Hepatic stellate cell (primary cell): ENCODE measurements around the gene NUDT7.

Experiments
- DNase-seq: peaks from one replicate; pipeline ENCODE4 v3.0.0; 2011; ENCODE audit warnings: low spot score

Gene NUDT7

DNA sequence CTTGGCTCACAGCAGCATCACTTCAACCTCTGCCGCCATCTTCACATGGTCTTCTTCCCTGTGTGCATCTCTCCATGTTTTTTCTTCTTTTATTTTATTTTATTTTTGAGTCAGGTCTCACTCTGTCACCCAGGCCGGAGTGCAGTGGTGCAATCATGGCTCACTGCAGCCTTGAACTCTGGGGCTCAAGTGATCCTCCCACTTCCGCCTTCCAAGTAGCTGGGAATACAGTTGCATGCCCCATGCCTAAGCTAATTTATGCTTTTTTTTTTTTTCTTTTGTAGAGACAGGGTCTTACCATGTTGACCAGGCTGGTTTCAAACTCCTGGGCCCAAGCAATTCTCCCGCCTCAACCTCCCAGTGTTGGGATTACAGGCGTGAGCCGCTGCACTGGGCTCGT lies 1.9 kb downstream of the NUDT7 start:
- no peak for DNase-seq

GRCh38 chr16:77729951-77730350 lies 7.6 kb downstream of the NUDT7 start:
- DNase-seq: no peak

- no peak for DNase-seq
Observed at GRCh38 chr16:77732241-77732946, 10.1 kb downstream of the NUDT7 start.

- no peak for DNase-seq
Observed at GRCh38 chr16:77736879-77737278, 14.6 kb downstream of the NUDT7 start.

- no peak for DNase-seq
Observed at GRCh38 chr16:77738706-77739558, 16.6 kb downstream of the NUDT7 start.

GRCh38 chr16:77739559-77739892 lies 17.2 kb downstream of the NUDT7 start:
- DNase-seq: no peak

- DNase-seq: no peak
Observed at GRCh38 chr16:77744141-77744540, 21.8 kb downstream of the NUDT7 start.

- DNase-seq: no peak
Observed at GRCh38 chr16:77745972-77746371, 23.7 kb downstream of the NUDT7 start.

- DNase-seq: no peak
Observed at GRCh38 chr16:77748421-77749005, 26.2 kb downstream of the NUDT7 start.

DNA sequence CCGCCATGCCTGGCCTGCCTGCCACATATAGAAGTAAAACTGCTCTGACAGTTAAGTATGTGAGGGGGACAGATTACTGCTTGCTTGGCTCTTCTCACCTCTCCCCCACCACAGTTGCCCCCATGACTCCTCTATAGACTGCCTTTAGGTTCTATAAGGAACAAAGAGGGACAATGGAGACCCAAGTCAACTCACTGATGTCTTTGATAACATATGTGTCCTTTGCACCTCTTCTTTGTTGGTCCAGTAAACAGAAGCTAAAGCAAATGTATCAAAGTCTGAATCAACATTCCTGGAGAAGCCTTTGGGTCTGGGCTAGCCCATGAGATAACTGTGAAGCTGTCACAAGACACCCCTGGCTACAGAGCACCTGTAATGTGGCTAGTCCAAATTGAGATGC lies 27.1 kb downstream of the NUDT7 start:
- DNase-seq: no peak

DNA sequence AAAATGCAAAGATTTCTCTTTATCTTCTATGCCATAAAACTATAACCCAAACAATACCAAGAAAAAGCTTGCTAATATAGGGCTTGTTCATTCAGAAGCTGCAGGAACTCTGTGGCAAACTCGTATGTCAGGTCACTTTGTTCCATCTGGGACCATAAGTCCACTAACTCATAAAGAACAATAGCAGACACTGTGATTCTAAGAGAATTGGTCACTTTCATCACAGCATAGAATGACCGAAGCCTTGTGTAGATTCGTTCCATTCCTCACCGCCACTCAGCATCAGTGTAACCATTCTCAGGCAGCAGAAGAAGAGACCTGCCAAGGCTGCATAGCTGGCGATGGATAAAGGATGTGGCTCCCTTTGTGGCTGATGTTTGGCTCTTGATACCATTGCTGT lies 35.7 kb downstream of the NUDT7 start:
- DNase-seq: no peak

- no peak for DNase-seq
Observed at GRCh38 chr16:77758508-77758907, 36.2 kb downstream of the NUDT7 start.

DNA sequence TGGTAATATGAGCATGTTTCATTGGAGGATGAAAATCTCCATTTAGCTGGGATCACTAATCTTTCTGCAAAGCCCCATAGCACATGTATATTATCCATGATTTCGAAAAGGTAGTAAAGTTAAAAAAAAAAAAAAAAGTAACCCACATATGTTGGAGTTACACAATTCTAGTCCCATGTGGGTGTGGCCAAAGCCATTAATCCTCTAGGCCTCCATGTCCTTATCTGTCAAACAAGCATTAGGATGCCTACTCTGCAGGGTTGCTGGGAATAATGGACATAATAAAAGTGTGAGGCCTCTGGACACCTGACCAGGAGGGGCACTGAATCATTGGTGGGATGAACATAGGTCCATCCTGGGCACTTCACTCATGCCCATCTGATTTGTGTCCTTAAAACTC lies 36.9 kb downstream of the NUDT7 start:
- DNase-seq: no peak

GRCh38 chr16:77759821-77760220 lies 37.5 kb downstream of the NUDT7 start:
- no peak for DNase-seq

- DNase-seq: no peak
Observed at GRCh38 chr16:77760800-77761199, 38.5 kb downstream of the NUDT7 start.

DNA sequence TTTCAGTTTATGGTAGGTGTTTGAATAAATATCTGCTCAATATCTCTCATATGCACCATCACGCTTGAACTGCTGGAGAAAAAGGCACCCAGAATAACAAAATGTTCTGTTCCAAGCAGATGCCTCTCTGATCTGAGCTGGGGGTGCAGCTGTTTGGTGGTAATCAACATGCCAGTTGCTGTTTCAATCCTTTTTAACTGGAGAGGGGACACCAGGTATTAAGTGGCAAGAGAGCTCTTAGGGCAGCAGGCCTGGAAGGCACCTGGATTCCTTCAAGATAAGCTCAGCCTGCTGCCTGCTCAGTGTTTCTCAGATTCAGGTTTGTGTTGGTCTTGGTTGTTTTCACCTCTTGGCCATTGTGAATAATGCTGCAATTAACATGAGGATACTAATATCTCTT lies 38.9 kb downstream of the NUDT7 start:
- DNase-seq: no peak

- DNase-seq: no peak
Observed at GRCh38 chr16:77762262-77762661, 39.9 kb downstream of the NUDT7 start.

- no peak for DNase-seq
Observed at GRCh38 chr16:77763994-77764393, 41.7 kb downstream of the NUDT7 start.

- DNase-seq: no peak
Observed at GRCh38 chr16:77767211-77767610, 44.9 kb downstream of the NUDT7 start.

GRCh38 chr16:77767826-77768225 lies 45.5 kb downstream of the NUDT7 start:
- no peak for DNase-seq

GRCh38 chr16:77775911-77776909 lies 53.9 kb downstream of the NUDT7 start:
- DNase-seq: no peak

DNA sequence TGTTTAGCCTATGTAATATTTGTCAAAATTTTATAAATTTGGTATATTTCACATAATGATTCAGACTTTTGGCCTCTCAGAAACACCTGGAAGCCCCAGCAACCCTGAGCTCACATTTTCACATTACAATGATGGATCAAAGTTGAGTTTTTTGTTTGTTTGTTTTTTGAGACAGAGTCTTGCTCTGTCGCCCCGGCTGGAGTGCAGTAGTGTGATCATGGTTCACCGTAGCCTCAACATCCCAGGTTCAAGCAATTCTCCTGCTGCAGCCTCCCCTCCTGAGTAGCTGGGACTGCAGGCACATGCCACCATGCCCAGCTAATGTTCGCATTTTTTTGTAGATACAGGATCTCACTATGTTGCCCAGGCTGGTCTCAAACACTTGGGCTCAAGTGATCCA lies 55.4 kb downstream of the NUDT7 start:
- DNase-seq: no peak
